HEK293 (cell line): ENCODE measurements around the gene THSD4.

Experiments used
- CTCF ChIA-PET: fragments of 350-600 bp; formaldehyde crosslinking; extraction: SDS; loops from one replicate; lab custom pipeline; 2021; ENCODE audit warnings: antibody characterized with exemption; lab: Yijun Ruan, JAX
- POLR2A ChIA-PET: fragments of 300-600 bp; formaldehyde crosslinking; extraction: SDS; loops from one replicate; lab custom pipeline; 2020; ENCODE audit warnings: antibody characterized with exemption, inconsistent platforms; lab: Yijun Ruan, JAX
- H3K27ac ChIP-seq: fragments of 200-500 bp; sonication (Bioruptor generic); 2 replicates; pipeline ENCODE4 v1.5.1; 2014; ENCODE audit warnings: low read depth, low read length, control low read depth, inconsistent platforms; ENCODE audit errors: extremely low read depth
- H3K36me3 ChIP-seq, 2 experiments: fragments of 200-500 bp in 1 of 2; sonication (Bioruptor generic) in 1 of 2; 1 replicate in 1 of 2; 2 replicates in 1 of 2; pipeline ENCODE4 v1.5.1; 2014 to 2017; ENCODE audit warnings: inconsistent platforms in 2 of 2, low read length in 2 of 2; ENCODE audit not compliant: control insufficient read depth in 2 of 2, insufficient read depth in 1 of 2
- H3K4me1 ChIP-seq: fragments of 200-500 bp; sonication (Bioruptor generic); 2 replicates; pipeline ENCODE4 v1.5.1; 2014; ENCODE audit warnings: mild to moderate bottlenecking, low read length, inconsistent platforms; ENCODE audit not compliant: control insufficient read depth, insufficient read depth
- H3K4me3 ChIP-seq: 2 replicates; pipeline ENCODE4 v1.5.1; 2011; ENCODE audit warnings: low read depth, mild to moderate bottlenecking, control low read depth, low read length, moderate library complexity
- H3K9me3 ChIP-seq: fragments of 200-500 bp; sonication (Bioruptor generic); 2 replicates; pipeline ENCODE4 v1.5.1; 2014; ENCODE audit warnings: low read depth, low read length, inconsistent platforms; ENCODE audit not compliant: control insufficient read depth, insufficient read depth
- FEZF1 ChIP-seq: fragments of 450-650 bp; formaldehyde crosslinking; IDR thresholded peaks from 2 replicates; pipeline ENCODE4 v1.5.1; 2016; ENCODE audit warnings: missing biosample characterization, missing genetic modification characterization
- GLI4 ChIP-seq: fragments of 450-650 bp; formaldehyde crosslinking; IDR thresholded peaks from 2 replicates; pipeline ENCODE4 v1.5.1; 2016; ENCODE audit warnings: missing biosample characterization, missing genetic modification characterization
- HOXC10 ChIP-seq: sonication (generic); formaldehyde crosslinking; IDR thresholded peaks from 2 replicates; pipeline ENCODE4 v1.8.1; 2023; ENCODE audit warnings: mild to moderate bottlenecking, missing genetic modification reagents
- OSR2 ChIP-seq: fragments of 450-650 bp; formaldehyde crosslinking; IDR thresholded peaks from 2 replicates; pipeline ENCODE4 v1.5.1; 2016; ENCODE audit warnings: missing biosample characterization, missing genetic modification characterization
- PRDM1 ChIP-seq: fragments of 450-650 bp; formaldehyde crosslinking; IDR thresholded peaks from 2 replicates; pipeline ENCODE4; 2016; ENCODE audit warnings: missing biosample characterization, missing genetic modification characterization
- PRDM6 ChIP-seq: fragments of 450-650 bp; formaldehyde crosslinking; IDR thresholded peaks from 2 replicates; pipeline ENCODE4 v1.5.1; 2017; ENCODE audit warnings: missing biosample characterization, missing genetic modification characterization
- SP2 ChIP-seq: fragments of 450-650 bp; formaldehyde crosslinking; IDR thresholded peaks from 2 replicates; pipeline ENCODE4 v1.5.1; 2016; ENCODE audit warnings: missing biosample characterization, missing genetic modification characterization
- SP7 ChIP-seq: fragments of 450-650 bp; formaldehyde crosslinking; IDR thresholded peaks from 2 replicates; pipeline ENCODE4 v1.5.1; 2016; ENCODE audit warnings: missing biosample characterization, missing genetic modification characterization
- TCF7L2 ChIP-seq: IDR thresholded peaks from 2 replicates; pipeline ENCODE4 v1.6.1; 2011; ENCODE audit warnings: low read depth, mild to moderate bottlenecking, inconsistent platforms, low read length, moderate library complexity, borderline replicate concordance
- ZBTB8A ChIP-seq: fragments of 450-650 bp; formaldehyde crosslinking; IDR thresholded peaks from 2 replicates; pipeline ENCODE4 v1.5.1; 2016; ENCODE audit warnings: missing biosample characterization, missing genetic modification characterization
- ZNF112 ChIP-seq: fragments of 450-650 bp; formaldehyde crosslinking; IDR thresholded peaks from 2 replicates; pipeline ENCODE4 v1.5.0; 2017; ENCODE audit warnings: missing biosample characterization, missing genetic modification characterization
- ZNF121 ChIP-seq: fragments of 450-650 bp; formaldehyde crosslinking; IDR thresholded peaks from 2 replicates; pipeline ENCODE4 v1.5.1; 2016; ENCODE audit warnings: missing biosample characterization, missing genetic modification characterization
- ZNF174 ChIP-seq: fragments of 450-650 bp; formaldehyde crosslinking; IDR thresholded peaks from 2 replicates; pipeline ENCODE4 v1.5.0; 2017; ENCODE audit warnings: missing biosample characterization, mild to moderate bottlenecking, missing genetic modification characterization
- ZNF24 ChIP-seq: fragments of 450-650 bp; formaldehyde crosslinking; IDR thresholded peaks from 2 replicates; pipeline ENCODE4 v1.5.1; 2016; ENCODE audit warnings: missing biosample characterization, missing genetic modification characterization
- ZNF394 ChIP-seq: fragments of 450-650 bp; formaldehyde crosslinking; IDR thresholded peaks from 2 replicates; pipeline ENCODE4 v1.5.1; 2016; ENCODE audit warnings: missing biosample characterization, missing genetic modification characterization, mild to moderate bottlenecking, moderate library complexity, borderline replicate concordance
- ZNF416 ChIP-seq: fragments of 450-650 bp; formaldehyde crosslinking; IDR thresholded peaks from 2 replicates; pipeline ENCODE4 v1.5.1; 2016; ENCODE audit warnings: missing biosample characterization, missing genetic modification characterization
- ZNF488 ChIP-seq: fragments of 450-650 bp; formaldehyde crosslinking; IDR thresholded peaks from 2 replicates; pipeline ENCODE4 v1.5.1; 2016; ENCODE audit warnings: missing biosample characterization, missing genetic modification characterization
- ZNF501 ChIP-seq: fragments of 450-650 bp; formaldehyde crosslinking; IDR thresholded peaks from 2 replicates; pipeline ENCODE4 v1.5.1; 2016; ENCODE audit warnings: missing biosample characterization, missing genetic modification characterization
- ZNF513 ChIP-seq: fragments of 450-650 bp; IDR thresholded peaks from 2 replicates; pipeline ENCODE4 v1.5.1; 2018; ENCODE audit warnings: missing biosample characterization, missing genetic modification characterization
- ZNF561 ChIP-seq: fragments of 450-650 bp; IDR thresholded peaks from 2 replicates; pipeline ENCODE4 v1.5.1; 2018; ENCODE audit warnings: missing biosample characterization, missing genetic modification characterization, borderline replicate concordance
- ZNF596 ChIP-seq: fragments of 450-650 bp; IDR thresholded peaks from 2 replicates; pipeline ENCODE4 v1.5.0; 2018; ENCODE audit warnings: missing biosample characterization, mild to moderate bottlenecking, missing genetic modification characterization, moderate library complexity
- ZNF610 ChIP-seq: fragments of 450-650 bp; formaldehyde crosslinking; IDR thresholded peaks from 2 replicates; pipeline ENCODE4 v1.5.1; 2016; ENCODE audit warnings: missing biosample characterization, missing genetic modification characterization, borderline replicate concordance
- ZNF623 ChIP-seq: fragments of 450-650 bp; formaldehyde crosslinking; IDR thresholded peaks from 2 replicates; pipeline ENCODE4 v1.5.1; 2016; ENCODE audit warnings: missing biosample characterization, missing genetic modification characterization
- ZNF677 ChIP-seq: fragments of 450-650 bp; IDR thresholded peaks from 2 replicates; pipeline ENCODE4 v1.5.0; 2018; ENCODE audit warnings: missing biosample characterization, mild to moderate bottlenecking, missing genetic modification characterization, moderate library complexity
- ZNF704 ChIP-seq: fragments of 450-650 bp; formaldehyde crosslinking; IDR thresholded peaks from 2 replicates; pipeline ENCODE4 v1.5.1; 2016; ENCODE audit warnings: missing biosample characterization, missing genetic modification characterization
- ZNF707 ChIP-seq: fragments of 450-650 bp; formaldehyde crosslinking; IDR thresholded peaks from 2 replicates; pipeline ENCODE4 v1.5.1; 2016; ENCODE audit warnings: missing biosample characterization, missing genetic modification characterization
- ZNF747 ChIP-seq: fragments of 450-650 bp; formaldehyde crosslinking; IDR thresholded peaks from 2 replicates; pipeline ENCODE4 v1.5.1; 2016; ENCODE audit warnings: missing biosample characterization, missing genetic modification characterization
- ZNF777 ChIP-seq: fragments of 450-650 bp; formaldehyde crosslinking; IDR thresholded peaks from 2 replicates; pipeline ENCODE4 v1.5.1; 2017; ENCODE audit warnings: missing biosample characterization, missing genetic modification characterization, borderline replicate concordance
- ZNF843 ChIP-seq: fragments of 450-650 bp; formaldehyde crosslinking; IDR thresholded peaks from 2 replicates; pipeline ENCODE4 v1.5.1; 2016; ENCODE audit warnings: missing biosample characterization, missing genetic modification characterization
- ZSCAN16 ChIP-seq: fragments of 450-650 bp; formaldehyde crosslinking; IDR thresholded peaks from 2 replicates; pipeline ENCODE4 v1.5.1; 2016; ENCODE audit warnings: missing biosample characterization, missing genetic modification characterization
- ZXDB ChIP-seq: fragments of 450-650 bp; formaldehyde crosslinking; IDR thresholded peaks from 2 replicates; pipeline ENCODE4 v1.5.1; 2016; ENCODE audit warnings: missing biosample characterization, missing genetic modification characterization

The THSD4 gene

GRCh38 chr15:71825021-71825730 is 709.9 kb downstream of the THSD4 start (continued):
- TF ChIP-seq ZNF843 (tag by site-specific recombination) (no peak), ZNF488 (tag by site-specific recombination) (no peak), ZNF677 (no peak), ZNF24 (no peak), GLI4 (no peak), HOXC10 (CRISPR knock-in tag) (no peak), FEZF1 (tag by site-specific recombination) (no peak), SP2 (no peak), ZNF121 (tag by site-specific recombination) (no peak), ZNF501 (no peak)

- Histone ChIP-seq H3K27ac (no peak overlapping the region), H3K9me3 (peaks cover 7% of the 10 kb centered on the region), H3K4me1 (no peaks in the 10 kb centered on the region), H3K36me3 (peaks cover 6 to 65% of the 10 kb centered on the region in 2 experiments; a peak in 2 of 3 replicates), H3K4me3 (no peak overlapping the region)
- TF ChIP-seq ZNF747 (tag by site-specific recombination) (no peak), ZNF707 (tag by site-specific recombination) (no peak), ZNF416 (no peak), ZBTB8A (tag by site-specific recombination) (no peak)
- POLR2A ChIA-PET, result no interaction called here
- CTCF ChIA-PET, result interaction anchor here (0.6 kb wide), 1 partner anchor 56 kb away, joined by 3 read pairs; no protein-coding TSS in a partner anchor
Observed at GRCh38 chr15:71826196-71826595, 710.9 kb downstream of the THSD4 start.

- Histone ChIP-seq H3K4me3 (no peak overlapping the region), H3K36me3 (peaks cover 6 to 43% of the 10 kb centered on the region in 2 experiments; a peak in 2 of 3 replicates), H3K4me1 (peaks cover 9% of the 10 kb centered on the region), H3K9me3 (no peaks in the 10 kb centered on the region), H3K27ac (no peak overlapping the region)
- ChIA-PET CTCF (interaction anchor here (0.6 kb wide), 1 partner anchor 840 kb away, joined by 4 read pairs; no protein-coding TSS in a partner anchor), POLR2A (interaction anchor here (0.7 kb wide), 1 partner anchor 1393 kb away, joined by 3 read pairs; no protein-coding TSS in a partner anchor)
- TF ChIP-seq ZNF501 (no peak), OSR2 (tag by site-specific recombination) (no peak), ZNF596 (tag by site-specific recombination) (no peak), ZNF513 (tag by site-specific recombination) (no peak), TCF7L2 (no peak), ZNF561 (tag by site-specific recombination) (no peak), ZSCAN16 (tag by site-specific recombination) (no peak), ZNF610 (tag by site-specific recombination) (no peak), PRDM6 (no peak), ZNF112 (tag by site-specific recombination) (no peak), ZNF174 (no peak), SP2 (no peak), ZNF394 (tag by site-specific recombination) (no peak), GLI4 (no peak), PRDM1 (tag by site-specific recombination) (no peak), SP7 (tag by site-specific recombination) (no peak), ZNF704 (tag by site-specific recombination) (no peak), ZNF623 (tag by site-specific recombination) (no peak), ZNF777 (tag by site-specific recombination) (no peak), ZXDB (tag by site-specific recombination) (no peak)
Observed at GRCh38 chr15:71830981-71831380, 715.7 kb downstream of the THSD4 start.
